GM21423 (cell line): ENCODE results near the gene SREK1.
"Not testable (repeated sequence)": the region's sequence is repeated elsewhere in the genome, so short reads cannot be mapped to it uniquely, and the experiment has no call there.

ENCODE experiments used
- ATAC-seq: cut with Tn5 transposase; IDR thresholded peaks from one replicate; pipeline ENCODE4 v1.9.1; 2021; ENCODE audit warnings: mild to moderate bottlenecking, moderate library complexity; ENCODE audit not compliant: unreplicated experiment

SREK1 gene

DNA sequence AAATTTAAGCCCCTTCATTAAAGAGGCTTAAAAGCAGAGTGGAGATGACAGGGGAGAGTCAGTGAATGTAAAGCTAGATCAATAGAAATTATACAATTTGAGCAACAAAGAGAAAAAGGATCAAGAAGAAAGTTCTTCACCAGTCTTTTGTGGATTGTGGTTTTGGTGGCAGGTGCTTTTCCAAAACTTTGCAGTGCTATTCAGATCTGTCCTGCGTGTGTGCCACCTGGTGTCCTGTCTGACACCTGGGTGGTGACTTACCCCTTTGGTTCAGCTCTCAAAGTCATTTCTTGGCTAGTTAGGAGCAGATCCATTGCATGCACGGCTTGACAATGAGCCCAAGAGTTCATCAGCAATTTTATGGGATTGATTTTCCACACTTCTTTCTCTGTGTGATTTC is 69.4 kb downstream of the SREK1 start:
- no peak for ATAC-seq

DNA sequence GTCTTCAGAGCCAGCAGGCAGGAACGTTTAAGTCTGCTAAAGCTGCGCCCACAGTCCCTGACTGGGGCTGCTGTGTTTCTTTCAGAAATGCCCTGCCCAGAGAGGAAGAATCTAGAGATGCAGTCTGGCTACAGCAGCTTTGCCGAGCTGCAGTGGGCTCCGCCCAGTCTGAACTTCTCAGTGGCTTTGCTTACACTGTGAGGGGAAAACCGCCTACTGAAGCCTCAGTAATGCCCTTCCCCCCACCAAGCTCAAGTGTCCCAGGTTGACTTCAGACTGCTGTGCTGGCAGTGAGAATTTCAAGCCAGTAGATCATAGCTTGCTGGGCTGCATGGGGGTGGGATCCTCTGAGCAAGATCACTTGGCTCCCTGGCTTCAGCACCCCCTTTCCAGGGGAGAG is 78.4 kb downstream of the SREK1 start:
- no peak for ATAC-seq

DNA sequence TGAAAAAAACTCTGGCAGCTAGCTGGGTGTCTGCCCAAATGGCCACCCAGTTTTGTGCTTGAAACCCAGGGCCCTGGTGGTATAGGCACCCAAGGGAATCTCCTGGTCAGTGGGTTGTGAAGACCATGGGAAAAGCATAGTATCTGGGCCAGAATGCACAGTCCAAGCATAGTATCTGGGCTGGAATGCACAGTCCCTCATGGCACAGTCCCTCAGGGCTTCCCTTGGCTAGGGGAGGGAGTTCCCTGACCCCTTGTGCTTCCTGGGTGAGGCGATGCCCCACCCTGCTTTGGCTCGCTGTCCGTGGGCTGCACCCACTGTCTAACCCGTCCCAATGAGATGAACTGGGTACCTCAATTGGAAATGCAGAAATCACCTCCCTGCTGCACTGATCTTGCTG is 78.8 kb downstream of the SREK1 start:
- ATAC-seq: not testable (repeated sequence)

DNA sequence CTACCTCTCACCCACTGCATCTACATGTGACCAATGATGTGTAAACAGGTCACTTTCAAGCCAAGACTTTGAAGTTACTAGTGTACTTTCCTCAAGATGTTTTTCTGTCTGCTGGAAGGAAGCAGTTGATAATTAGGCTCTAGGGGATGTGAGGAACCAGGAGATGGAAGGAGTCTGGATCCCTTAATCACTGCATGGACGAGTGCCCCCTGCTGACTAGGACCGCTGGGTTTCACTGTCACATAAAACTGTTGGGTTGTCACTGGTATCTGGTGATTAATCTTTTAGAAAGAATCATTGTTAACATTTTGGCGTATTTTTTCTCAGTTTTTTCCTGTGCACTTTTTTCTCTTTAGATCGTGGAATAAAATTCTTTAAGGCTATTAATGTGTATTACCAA is 79.5 kb downstream of the SREK1 start:
- ATAC-seq: no peak

DNA sequence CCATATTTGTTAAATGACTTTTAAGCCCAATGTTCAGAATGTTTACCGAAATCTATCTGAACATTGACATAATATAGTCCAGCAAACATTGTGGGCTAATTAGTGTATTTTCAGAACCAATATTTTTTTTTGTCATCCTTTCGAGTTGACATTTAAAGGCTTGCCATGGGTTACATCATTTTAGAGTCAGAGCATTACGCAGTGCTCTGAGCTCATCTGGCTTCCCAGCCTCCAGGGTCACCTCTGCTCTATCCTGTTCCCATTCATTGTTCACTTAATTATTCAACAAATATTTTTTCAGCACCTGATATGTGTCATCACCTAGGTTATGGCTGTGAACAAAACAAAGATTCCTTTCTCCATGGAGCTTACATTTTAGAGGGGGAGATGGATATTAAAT is 80.2 kb downstream of the SREK1 start:
- no peak for ATAC-seq

DNA sequence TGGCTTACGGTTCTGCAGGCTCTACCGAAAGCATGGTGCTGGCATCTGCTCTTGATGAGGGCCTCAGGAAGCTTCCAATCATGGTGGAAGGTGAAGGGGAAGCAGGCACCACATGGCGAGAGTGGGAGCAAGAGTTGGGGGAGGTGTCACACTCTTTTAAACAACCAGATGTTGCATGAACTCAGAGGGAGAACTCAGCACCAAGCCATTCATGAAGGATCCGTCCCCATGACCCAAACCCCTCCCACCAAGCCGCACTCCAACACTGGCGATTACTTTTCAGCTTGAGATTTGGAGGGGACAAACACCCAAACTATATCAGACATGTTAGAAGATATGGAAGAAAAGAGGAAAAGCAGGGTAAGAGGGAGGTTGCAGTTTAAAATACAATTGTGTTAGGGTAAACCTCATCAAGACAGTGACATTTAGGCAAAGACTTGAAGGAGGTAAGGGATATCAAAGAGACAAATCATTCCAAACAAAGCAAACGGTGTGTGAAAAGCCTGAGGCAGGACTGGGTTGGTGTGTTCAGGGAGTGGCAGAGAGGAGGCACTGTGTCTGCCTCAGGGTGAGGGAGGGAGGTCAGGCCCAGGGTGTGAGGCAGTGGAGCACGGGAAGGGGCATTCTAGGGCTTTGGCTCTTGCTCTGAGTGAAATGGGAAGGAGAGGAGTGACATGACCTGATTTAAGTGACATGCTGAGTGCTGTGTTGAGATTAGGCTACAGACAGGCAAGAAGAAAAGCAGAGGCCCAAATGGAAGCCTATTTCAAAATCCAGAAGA is 80.9 kb downstream of the SREK1 start:
- no peak for ATAC-seq

DNA sequence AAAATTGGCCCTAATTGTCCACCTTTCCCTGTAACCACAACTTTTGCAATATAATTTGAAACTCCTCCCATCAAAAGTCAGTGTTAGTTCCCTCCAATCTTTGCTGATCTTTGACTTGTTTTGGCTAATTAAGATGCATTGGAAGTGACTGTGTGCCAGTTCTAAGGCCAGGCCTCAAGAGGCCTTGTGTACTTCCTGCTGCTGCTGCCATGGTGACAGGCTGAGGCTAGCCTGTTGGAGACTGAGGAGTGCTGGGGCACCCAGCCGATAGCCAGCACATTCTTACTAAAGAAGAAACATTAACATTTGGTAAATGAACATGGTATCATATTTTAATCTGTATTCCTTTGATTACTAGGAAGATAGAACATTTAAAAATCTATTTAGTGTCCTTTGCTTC is 86.5 kb downstream of the SREK1 start:
- ATAC-seq: no peak

DNA sequence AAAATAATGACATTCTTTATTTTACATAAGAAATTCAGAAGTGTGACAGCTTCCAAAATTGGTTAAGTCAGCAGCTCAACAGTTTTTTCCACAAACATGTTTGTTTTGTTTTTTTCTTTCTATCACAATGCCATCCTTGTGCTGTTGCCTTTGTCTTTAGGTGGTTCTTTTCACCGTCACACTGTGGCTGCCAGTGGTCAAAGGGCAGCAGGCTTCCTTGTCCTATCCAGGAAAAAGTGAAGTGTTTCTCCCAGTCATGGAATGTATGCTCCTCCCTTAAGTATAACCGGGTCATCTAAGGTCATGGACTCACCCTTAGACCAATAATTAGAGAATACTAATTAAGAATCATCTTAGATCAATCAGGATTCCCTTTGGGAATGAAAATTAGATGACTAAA is 87.4 kb downstream of the SREK1 start:
- ATAC-seq: no peak

DNA sequence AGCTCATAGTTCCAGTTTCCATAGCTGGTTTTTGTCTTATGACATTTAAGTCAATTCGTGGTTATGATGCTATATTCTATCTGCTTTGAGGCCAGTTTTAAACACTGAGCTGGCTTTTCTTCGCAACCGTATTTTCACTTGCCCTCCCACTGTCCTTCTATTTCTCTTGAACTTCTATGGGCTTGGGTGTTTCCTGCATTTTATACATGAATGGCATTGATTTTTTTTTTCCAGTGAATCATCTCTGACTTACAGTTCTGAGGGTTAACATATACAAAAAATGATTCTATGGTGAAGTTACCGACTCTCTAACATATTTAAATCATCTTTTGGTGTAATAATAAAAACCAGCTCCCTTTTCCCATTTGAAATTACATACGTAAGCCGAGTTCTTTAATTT is 88.2 kb downstream of the SREK1 start:
- ATAC-seq: no peak

DNA sequence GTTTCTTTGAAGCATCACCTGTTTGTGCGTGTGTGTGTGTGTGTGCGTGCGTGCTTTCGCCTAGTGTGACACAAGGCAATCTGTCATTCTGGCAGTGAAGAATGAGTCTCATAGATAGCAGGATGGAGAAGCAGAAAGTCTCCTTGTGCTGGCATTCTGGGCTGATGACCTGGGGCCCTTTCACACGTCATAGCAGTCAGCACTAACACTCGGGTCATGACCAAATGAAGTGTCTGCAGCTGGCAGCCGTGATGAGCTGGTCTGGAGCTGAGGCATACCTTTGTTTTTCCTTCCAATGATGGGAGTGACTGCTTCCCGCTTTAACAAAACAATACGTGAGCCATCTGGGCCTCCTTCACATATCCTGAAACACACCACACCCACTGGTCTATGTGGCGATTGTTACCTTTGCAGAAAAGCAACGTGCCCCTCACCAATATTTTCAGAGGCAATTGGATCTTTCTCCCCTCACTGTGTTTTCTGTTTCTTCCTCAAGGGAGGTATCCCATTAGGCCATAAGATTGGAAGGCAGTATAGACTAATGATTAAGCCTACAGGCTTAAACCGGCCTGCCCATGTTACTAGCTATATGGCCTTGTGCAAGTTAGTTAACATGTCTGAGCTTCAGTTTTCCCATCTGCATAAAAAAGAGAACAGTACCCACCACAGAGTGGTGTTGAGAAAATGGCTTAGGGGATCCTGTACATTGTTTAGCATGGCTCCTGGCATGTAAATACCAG is 88.8 kb downstream of the SREK1 start:
- ATAC-seq: no peak
